Esophagus muscularis mucosa (tissue), 4 donors: Measurements from ENCODE around the gene HOXC9.

Experiments
- CTCF ChIP-seq, 3 experiments: fragments of 200-600 bp in 2 of 3; fragments of 450-650 bp in 1 of 3; sonication (generic) in 2 of 3; IDR thresholded peaks; one replicate each; pipeline ENCODE4 v1.5.1; 2017 to 2019; ENCODE audit warnings: antibody characterized with exemption in 3 of 3, mild to moderate bottlenecking in 2 of 3, moderate library complexity in 1 of 3
- EP300 ChIP-seq: sonication (generic); formaldehyde crosslinking; IDR thresholded peaks from one replicate; pipeline ENCODE4 v1.6.1; 2017; ENCODE audit warnings: antibody characterized with exemption
- POLR2A ChIP-seq: fragments of 450-650 bp; IDR thresholded peaks from one replicate; pipeline ENCODE4 v1.6.1; 2017; ENCODE audit warnings: antibody characterized with exemption, moderate library complexity, mild to moderate bottlenecking, low read depth
- POLR2AphosphoS5 ChIP-seq, 2 donors: sonication (generic); formaldehyde crosslinking; IDR thresholded peaks; one replicate each; pipeline ENCODE4 v1.6.1; 2017; ENCODE audit warnings: antibody characterized with exemption in 2 of 2

GRCh38 chr12:54035568-54036264 lies 35.8 kb downstream of the HOXC9 start:
- TF ChIP-seq CTCF (IDR thresholded peaks at IDR 0.05) (no peak), POLR2AphosphoS5 (IDR thresholded peaks at IDR 0.05) (no peak), POLR2A (no peak), EP300 (no peak)
